Measurements from ENCODE around the gene PRKAG2. TPM values are rescaled to one million over a fixed set of nuclear protein-coding genes. Genes with fewer than 3 reads are reported as not detected.
A peak's percentile ranks its signal among the peaks of the same experiment; 100 is the strongest.

Gene PRKAG2
- total and polyA plus RNA-seq, 2 of the 13 experiments (the other 11 are each of a cell fraction or from before 2014, with no cell fraction given) = 0.90 to 1.3 TPM

DNA sequence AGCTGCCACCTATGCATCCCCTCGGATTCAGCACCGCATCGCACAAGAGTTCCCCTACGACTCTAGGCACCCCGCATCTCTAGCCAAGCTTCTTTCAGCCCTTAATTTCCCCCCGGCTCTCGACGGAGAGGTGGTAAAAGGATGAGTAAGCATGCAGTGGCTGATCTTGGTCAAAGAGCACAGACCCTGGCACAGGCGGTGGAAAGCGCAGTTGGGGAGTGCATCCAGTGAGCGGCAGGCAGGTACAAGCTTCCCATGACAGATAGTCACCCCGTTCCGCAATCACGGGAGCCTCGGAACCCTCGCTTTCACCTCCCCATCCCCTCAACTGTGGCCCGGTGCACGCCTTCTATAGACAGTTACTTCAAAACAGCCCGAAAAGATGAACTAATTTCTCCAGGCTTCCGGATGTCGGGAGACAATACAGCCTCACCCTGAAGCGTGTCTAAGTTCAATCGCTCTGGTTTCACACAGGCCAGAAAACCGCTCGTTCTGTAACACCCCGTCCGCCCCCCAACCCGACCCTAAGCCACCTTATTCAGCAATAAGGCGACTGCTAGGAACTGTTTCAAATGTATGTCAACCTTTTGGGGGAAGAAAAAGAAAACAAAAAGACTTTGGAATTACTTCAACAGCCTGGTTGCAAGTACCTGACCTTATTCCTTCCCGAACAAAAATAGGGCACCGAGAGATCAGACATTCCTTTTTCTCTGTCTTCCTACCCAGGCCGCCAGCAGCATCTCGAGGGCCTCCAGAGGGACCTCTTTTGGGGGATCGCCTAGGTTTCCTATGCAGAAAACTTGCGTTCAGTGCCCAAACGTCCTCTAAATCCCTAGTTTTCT lies 358.6 kb downstream of the PRKAG2 start (continued):
- TF ChIP-seq, protein P1, sequence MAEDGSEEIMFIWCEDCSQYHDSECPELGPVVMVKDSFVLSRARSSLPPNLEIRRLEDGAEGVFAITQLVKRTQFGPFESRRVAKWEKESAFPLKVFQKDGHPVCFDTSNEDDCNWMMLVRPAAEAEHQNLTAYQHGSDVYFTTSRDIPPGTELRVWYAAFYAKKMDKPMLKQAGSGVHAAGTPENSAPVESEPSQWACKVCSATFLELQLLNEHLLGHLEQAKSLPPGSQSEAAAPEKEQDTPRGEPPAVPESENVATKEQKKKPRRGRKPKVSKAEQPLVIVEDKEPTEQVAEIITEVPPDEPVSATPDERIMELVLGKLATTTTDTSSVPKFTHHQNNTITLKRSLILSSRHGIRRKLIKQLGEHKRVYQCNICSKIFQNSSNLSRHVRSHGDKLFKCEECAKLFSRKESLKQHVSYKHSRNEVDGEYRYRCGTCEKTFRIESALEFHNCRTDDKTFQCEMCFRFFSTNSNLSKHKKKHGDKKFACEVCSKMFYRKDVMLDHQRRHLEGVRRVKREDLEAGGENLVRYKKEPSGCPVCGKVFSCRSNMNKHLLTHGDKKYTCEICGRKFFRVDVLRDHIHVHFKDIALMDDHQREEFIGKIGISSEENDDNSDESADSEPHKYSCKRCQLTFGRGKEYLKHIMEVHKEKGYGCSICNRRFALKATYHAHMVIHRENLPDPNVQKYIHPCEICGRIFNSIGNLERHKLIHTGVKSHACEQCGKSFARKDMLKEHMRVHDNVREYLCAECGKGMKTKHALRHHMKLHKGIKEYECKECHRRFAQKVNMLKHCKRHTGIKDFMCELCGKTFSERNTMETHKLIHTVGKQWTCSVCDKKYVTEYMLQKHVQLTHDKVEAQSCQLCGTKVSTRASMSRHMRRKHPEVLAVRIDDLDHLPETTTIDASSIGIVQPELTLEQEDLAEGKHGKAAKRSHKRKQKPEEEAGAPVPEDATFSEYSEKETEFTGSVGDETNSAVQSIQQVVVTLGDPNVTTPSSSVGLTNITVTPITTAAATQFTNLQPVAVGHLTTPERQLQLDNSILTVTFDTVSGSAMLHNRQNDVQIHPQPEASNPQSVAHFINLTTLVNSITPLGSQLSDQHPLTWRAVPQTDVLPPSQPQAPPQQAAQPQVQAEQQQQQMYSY (CRISPR knock-in tag; IDR thresholded peaks at IDR 0.05) = no peak
- TF ChIP-seq ZNF136 (CRISPR knock-in tag; IDR thresholded peaks at IDR 0.05; ENCODE audit: low read depth) = no peak
- no peak for TF ChIP-seq ASH2L (IDR thresholded peaks at IDR 0.05; ENCODE audit: insufficient read length, low read depth, low read length)
- 0 out of 2 replicates have a peak, but pooled peaks have one; percentile 21 for TF ChIP-seq ZNF253 (CRISPR knock-in tag; IDR thresholded peaks at IDR 0.05; ENCODE audit: borderline replicate concordance)
- TF ChIP-seq MATR3 (CRISPR knock-in tag; IDR thresholded peaks at IDR 0.05) = no peak
- TF ChIP-seq, protein P2, sequence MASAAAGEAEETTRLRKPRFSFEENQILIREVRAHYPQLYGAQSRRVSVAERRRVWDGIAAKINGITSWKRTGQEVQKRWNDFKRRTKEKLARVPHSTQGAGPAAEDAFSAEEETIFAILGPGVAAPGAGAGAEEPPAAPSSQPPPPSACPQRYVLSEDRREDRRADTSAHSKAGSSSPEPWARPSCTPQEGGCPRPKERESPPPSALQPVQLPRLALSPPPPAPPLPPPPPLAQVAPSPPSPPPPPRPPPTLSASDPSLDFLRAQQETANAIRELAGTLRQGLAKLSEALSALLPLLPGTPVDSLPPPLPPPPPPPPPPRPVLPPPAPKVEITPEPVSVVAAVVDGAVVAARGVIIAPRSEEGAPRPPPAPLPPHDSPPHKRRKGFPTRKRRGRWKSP (CRISPR knock-in tag; IDR thresholded peaks at IDR 0.05) = no peak
- no peak for TF ChIP-seq SATB2 (CRISPR knock-in tag; IDR thresholded peaks at IDR 0.05)
- TF ChIP-seq PPARG (CRISPR knock-in tag; conservative IDR thresholded peaks at IDR 0.05) = 0 out of 2 replicates have a peak, but pooled peaks have one; percentile 22
- TF ChIP-seq, protein P3, sequence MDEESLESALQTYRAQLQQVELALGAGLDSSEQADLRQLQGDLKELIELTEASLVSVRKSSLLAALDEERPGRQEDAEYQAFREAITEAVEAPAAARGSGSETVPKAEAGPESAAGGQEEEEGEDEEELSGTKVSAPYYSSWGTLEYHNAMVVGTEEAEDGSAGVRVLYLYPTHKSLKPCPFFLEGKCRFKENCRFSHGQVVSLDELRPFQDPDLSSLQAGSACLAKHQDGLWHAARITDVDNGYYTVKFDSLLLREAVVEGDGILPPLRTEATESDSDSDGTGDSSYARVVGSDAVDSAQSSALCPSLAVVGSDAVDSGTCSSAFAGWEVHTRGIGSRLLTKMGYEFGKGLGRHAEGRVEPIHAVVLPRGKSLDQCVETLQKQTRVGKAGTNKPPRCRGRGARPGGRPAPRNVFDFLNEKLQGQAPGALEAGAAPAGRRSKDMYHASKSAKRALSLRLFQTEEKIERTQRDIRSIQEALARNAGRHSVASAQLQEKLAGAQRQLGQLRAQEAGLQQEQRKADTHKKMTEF (CRISPR knock-in tag; IDR thresholded peaks at IDR 0.05) = no peak
- TF ChIP-seq ZBTB3 (CRISPR knock-in tag; IDR thresholded peaks at IDR 0.05; ENCODE audit: borderline replicate concordance, low read depth) = no peak
- TF ChIP-seq, protein P4, sequence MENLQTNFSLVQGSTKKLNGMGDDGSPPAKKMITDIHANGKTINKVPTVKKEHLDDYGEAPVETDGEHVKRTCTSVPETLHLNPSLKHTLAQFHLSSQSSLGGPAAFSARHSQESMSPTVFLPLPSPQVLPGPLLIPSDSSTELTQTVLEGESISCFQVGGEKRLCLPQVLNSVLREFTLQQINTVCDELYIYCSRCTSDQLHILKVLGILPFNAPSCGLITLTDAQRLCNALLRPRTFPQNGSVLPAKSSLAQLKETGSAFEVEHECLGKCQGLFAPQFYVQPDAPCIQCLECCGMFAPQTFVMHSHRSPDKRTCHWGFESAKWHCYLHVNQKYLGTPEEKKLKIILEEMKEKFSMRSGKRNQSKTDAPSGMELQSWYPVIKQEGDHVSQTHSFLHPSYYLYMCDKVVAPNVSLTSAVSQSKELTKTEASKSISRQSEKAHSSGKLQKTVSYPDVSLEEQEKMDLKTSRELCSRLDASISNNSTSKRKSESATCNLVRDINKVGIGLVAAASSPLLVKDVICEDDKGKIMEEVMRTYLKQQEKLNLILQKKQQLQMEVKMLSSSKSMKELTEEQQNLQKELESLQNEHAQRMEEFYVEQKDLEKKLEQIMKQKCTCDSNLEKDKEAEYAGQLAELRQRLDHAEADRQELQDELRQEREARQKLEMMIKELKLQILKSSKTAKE (CRISPR knock-in tag; IDR thresholded peaks at IDR 0.05; ENCODE audit: borderline replicate concordance) = 0 out of 2 replicates have a peak, but pooled peaks have one; percentile 22
- no peak for TF ChIP-seq KLF15 (CRISPR knock-in tag; IDR thresholded peaks at IDR 0.05; ENCODE audit: borderline replicate concordance)
- TF ChIP-seq CREM (IDR thresholded peaks at IDR 0.05) = no peak
- no peak for TF ChIP-seq CREM (CRISPR knock-in tag; IDR thresholded peaks at IDR 0.05)
- TF ChIP-seq, protein P5, sequence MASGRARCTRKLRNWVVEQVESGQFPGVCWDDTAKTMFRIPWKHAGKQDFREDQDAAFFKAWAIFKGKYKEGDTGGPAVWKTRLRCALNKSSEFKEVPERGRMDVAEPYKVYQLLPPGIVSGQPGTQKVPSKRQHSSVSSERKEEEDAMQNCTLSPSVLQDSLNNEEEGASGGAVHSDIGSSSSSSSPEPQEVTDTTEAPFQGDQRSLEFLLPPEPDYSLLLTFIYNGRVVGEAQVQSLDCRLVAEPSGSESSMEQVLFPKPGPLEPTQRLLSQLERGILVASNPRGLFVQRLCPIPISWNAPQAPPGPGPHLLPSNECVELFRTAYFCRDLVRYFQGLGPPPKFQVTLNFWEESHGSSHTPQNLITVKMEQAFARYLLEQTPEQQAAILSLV (CRISPR knock-in tag; IDR thresholded peaks at IDR 0.05; ENCODE audit: borderline replicate concordance) = no peak
- no peak for TF ChIP-seq SOX5 (CRISPR knock-in tag; IDR thresholded peaks at IDR 0.05; ENCODE audit: borderline replicate concordance)
- peak; percentile 10; the same call in 1 of the 2 replicates for TF ChIP-seq STAG1 (CRISPR knock-in tag; IDR thresholded peaks at IDR 0.05)
